Measurements from ENCODE around the gene GPRC5C. TPM values are rescaled to one million over a fixed set of nuclear protein-coding genes. Genes with fewer than 3 reads are reported as not detected.

The GPRC5C gene
- total RNA-seq, 4 donors from 2014 or later, result 11.3 to 27.2 (median 14.3) TPM

DNA sequence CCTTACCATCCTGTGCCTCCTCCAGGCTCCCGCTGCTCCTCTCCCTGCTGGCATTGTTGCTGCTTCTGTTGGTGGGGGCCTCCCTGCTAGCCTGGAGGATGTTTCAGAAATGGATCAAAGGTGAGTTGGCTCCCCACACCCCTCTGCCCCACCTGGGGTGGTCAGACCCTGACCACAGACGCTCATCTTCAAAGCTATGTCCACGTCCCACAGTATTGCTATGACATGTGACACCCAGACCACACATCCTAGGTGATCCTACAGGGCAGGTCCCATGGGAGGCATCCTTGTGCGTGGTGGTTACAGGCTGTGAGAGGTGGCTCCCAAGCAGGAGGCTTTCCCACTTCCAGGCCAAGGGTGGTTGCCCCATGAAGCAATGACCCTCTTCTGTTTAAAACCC, 45.5 kb downstream of the GPRC5C start:
- Histone ChIP-seq H3K4me1 (no peaks in the 10 kb centered on the region), H3K27ac (no peak overlapping the region), H3K9me3 (peaks cover 0 to 18% (median 0%) of the 10 kb centered on the region in 3 donors), H3K27me3 (peaks cover 88% of the 10 kb centered on the region), H3K4me3 (no peak overlapping the region), H3K36me3 (no peaks in the 10 kb centered on the region)
- ATAC-seq, result no peak
- WGBS, 2 donors (ENCODE audit: low coverage in 1 of 2), result 65 to 86% methylated on average over 1 to 3 of the region's 4 CpGs
- TF ChIP-seq POLR2A (IDR thresholded peaks at IDR 0.05) (no peak), POLR2AphosphoS5 (IDR thresholded peaks at IDR 0.05) (no peak), EP300 (IDR thresholded peaks at IDR 0.05) (no peak)
- TF ChIP-seq, protein P1, sequence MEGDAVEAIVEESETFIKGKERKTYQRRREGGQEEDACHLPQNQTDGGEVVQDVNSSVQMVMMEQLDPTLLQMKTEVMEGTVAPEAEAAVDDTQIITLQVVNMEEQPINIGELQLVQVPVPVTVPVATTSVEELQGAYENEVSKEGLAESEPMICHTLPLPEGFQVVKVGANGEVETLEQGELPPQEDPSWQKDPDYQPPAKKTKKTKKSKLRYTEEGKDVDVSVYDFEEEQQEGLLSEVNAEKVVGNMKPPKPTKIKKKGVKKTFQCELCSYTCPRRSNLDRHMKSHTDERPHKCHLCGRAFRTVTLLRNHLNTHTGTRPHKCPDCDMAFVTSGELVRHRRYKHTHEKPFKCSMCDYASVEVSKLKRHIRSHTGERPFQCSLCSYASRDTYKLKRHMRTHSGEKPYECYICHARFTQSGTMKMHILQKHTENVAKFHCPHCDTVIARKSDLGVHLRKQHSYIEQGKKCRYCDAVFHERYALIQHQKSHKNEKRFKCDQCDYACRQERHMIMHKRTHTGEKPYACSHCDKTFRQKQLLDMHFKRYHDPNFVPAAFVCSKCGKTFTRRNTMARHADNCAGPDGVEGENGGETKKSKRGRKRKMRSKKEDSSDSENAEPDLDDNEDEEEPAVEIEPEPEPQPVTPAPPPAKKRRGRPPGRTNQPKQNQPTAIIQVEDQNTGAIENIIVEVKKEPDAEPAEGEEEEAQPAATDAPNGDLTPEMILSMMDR (IDR thresholded peaks at IDR 0.05), result no peak

DNA sequence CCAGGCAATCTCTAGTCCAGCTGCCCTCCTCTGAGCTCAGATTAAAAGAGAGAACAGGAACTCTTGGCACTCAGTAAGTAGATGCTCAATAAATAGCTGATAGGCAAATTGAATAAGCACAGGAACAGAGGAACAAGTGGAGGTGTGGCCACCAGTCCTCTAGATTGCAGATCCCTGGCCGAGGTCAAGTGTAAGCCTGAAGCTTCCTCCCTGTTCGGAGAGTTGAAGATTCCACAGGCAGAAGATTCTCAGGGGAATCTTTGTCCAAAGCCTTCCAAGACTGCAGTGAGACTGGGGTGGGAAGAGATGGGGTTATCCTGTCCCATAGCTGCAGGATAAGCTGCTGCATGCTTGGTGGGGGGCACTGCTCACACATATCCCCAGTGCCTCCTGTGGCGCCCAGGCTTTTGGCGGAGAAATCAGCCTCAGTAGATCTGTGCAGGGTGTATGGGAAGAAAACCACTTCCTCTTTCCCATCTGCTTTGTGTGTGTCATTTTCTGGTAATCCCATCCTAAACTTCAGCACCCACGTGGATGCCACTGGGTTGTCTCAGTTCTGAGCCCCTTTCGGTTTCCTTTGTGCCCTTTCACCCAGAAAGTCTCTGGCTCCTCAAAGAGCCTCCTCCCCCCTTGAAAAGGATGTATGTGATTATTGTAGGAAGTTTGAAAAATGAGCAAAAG, 46.7 kb downstream of the GPRC5C start:
- Histone ChIP-seq H3K4me3 (no peak overlapping the region), H3K27ac (no peak overlapping the region), H3K9me3 (peaks cover 0 to 18% (median 0%) of the 10 kb centered on the region in 3 donors), H3K4me1 (no peaks in the 10 kb centered on the region), H3K36me3 (no peaks in the 10 kb centered on the region), H3K27me3 (peaks cover 80% of the 10 kb centered on the region)
- TF ChIP-seq POLR2AphosphoS5 (IDR thresholded peaks at IDR 0.05) (no peak), EP300 (IDR thresholded peaks at IDR 0.05) (no peak)
- TF ChIP-seq, protein P1 (IDR thresholded peaks at IDR 0.05), result no peak
- peak; percentile 45 for ATAC-seq
- 28 to 52% methylated on average over 4 to 5 of the region's 6 CpGs for WGBS, 2 donors (ENCODE audit: low coverage in 1 of 2)

DNA sequence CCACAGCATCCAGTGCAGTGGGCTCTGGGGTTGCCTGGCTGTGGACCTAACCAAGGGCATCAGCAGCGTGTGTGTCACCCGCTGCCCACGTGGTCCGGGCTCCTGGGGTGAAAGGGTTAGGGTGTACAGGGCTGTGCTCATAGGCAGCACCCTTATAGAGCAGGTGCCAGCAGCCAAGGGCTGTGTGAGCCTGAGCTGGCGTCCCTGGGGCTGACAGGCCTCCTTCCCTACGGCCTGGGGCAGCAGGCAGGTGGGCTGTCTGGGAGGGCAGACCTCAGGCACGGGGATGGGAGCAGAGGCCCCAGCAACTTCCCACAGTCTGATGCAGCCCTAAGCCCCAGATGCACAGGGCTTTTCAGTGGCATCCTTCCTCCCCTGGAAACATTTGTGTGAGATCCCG, 48.4 kb downstream of the GPRC5C start:
- peaks cover 0 to 14% (median 0%) of the 10 kb centered on the region in 3 donors for H3K9me3 ChIP-seq
- 18 to 60% methylated on average over 1 of the region's 8 CpGs for WGBS, 2 donors (ENCODE audit: low coverage in 1 of 2)
- TF ChIP-seq POLR2AphosphoS5 (IDR thresholded peaks at IDR 0.05) (no peak), POLR2A (IDR thresholded peaks at IDR 0.05) (no peak), EP300 (IDR thresholded peaks at IDR 0.05) (no peak)
- TF ChIP-seq, protein P1 (IDR thresholded peaks at IDR 0.05), result no peak
- H3K4me1 ChIP-seq, result no peaks in the 10 kb centered on the region
- H3K27me3 ChIP-seq, result peaks cover 76% of the 10 kb centered on the region
- no peak overlapping the region for H3K27ac ChIP-seq
- no peak for ATAC-seq
- H3K4me3 ChIP-seq, result no peak overlapping the region
- no peaks in the 10 kb centered on the region for H3K36me3 ChIP-seq

DNA sequence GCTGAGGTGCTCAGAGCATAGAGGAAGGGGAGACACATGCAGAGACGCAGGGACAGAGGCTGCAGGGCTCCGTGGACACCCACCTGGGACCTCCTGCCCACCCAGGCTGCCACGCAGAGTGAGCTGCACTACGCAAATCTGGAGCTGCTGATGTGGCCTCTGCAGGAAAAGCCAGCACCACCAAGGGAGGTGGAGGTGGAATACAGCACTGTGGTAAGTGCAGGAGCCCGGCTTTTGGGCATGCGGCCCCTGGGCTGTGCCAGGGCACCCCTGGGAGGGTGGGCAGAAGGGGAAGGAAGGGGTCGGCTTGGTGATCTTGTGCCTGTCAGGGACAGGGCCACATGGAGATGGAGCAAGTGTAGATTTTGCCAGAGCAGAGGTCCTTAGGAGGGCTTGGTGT, 49.7 kb downstream of the GPRC5C start:
- no peak overlapping the region for H3K4me3 ChIP-seq
- no peak for ATAC-seq
- peaks cover 71% of the 10 kb centered on the region for H3K27me3 ChIP-seq
- H3K4me1 ChIP-seq, result no peaks in the 10 kb centered on the region
- H3K9me3 ChIP-seq, result peaks cover 0 to under 1% (median 0%) of the 10 kb centered on the region in 3 donors
- WGBS, 2 donors (ENCODE audit: low coverage in 1 of 2), result 82% methylated on average over 3 of the region's 7 CpGs
- H3K36me3 ChIP-seq, result no peaks in the 10 kb centered on the region
- TF ChIP-seq, protein P1 (IDR thresholded peaks at IDR 0.05), result no peak
- no peak for TF ChIP-seq POLR2A (IDR thresholded peaks at IDR 0.05)
- TF ChIP-seq EP300 (IDR thresholded peaks at IDR 0.05), result no peak
- no peak for TF ChIP-seq POLR2AphosphoS5 (IDR thresholded peaks at IDR 0.05)
- H3K27ac ChIP-seq, result no peak overlapping the region

DNA sequence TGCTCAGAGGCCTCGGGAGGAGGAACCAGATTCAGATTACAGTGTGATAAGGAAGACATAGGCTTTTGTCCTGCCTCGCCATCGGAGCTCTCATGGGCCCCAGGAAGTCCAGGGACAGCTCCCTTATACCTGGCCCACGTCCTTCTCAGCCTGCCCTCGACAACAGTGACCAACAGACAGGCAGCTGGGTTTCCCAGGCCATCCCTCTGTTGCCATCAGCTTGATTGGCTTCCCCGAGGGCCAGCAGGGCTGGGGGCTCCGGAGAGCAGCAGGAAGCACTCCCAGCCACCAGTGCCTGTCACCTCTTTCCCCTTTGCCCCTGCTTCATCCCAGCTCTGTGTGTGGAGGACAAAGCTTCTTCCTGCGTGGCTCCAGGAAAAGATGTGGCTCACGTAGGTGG, 52.2 kb downstream of the GPRC5C start:
- Histone ChIP-seq H3K4me1 (no peaks in the 10 kb centered on the region), H3K4me3 (no peak overlapping the region), H3K27ac (no peak overlapping the region), H3K36me3 (no peaks in the 10 kb centered on the region), H3K9me3 (no peaks in the 10 kb centered on the region), H3K27me3 (peaks cover 49% of the 10 kb centered on the region)
- 20 to 63% methylated on average over 2 of the region's 9 CpGs for WGBS, 2 donors (ENCODE audit: low coverage in 1 of 2)
- no peak for ATAC-seq
- TF ChIP-seq POLR2A (IDR thresholded peaks at IDR 0.05), result no peak
- no peak for TF ChIP-seq POLR2AphosphoS5 (IDR thresholded peaks at IDR 0.05)
- TF ChIP-seq, protein P1 (IDR thresholded peaks at IDR 0.05), result no peak
- TF ChIP-seq EP300 (IDR thresholded peaks at IDR 0.05), result no peak
